KMS-11 (cell line): ENCODE results near the gene TSPO.

Experiments used
- H2AFZ ChIP-seq: fragments of 200-600 bp; sonication (generic); 2 replicates; pipeline ENCODE4 v1.6.1; 2016; ENCODE audit warnings: antibody characterized with exemption, mixed run types, low read depth
- H3K27ac ChIP-seq: fragments of 200-600 bp; sonication (generic); 2 replicates; pipeline ENCODE4 v1.6.1; 2016; ENCODE audit warnings: mild to moderate bottlenecking, mixed run types
- H3K27me3 ChIP-seq: fragments of 200-600 bp; sonication (generic); 2 replicates; pipeline ENCODE4 v1.6.1; 2017; ENCODE audit warnings: mild to moderate bottlenecking, low read depth, mixed run types, moderate library complexity; ENCODE audit not compliant: insufficient read depth
- H3K36me3 ChIP-seq: fragments of 200-600 bp; sonication (generic); 2 replicates; pipeline ENCODE4 v1.6.1; 2017; ENCODE audit warnings: mild to moderate bottlenecking, mixed run types; ENCODE audit not compliant: insufficient read depth
- H3K4me1 ChIP-seq: fragments of 200-600 bp; sonication (generic); 2 replicates; pipeline ENCODE4 v1.6.1; 2016; ENCODE audit warnings: mild to moderate bottlenecking, low read depth, mixed run types; ENCODE audit not compliant: poor library complexity, severe bottlenecking
- H3K4me2 ChIP-seq: fragments of 200-600 bp; sonication (generic); 2 replicates; pipeline ENCODE4 v1.7.0; 2016; ENCODE audit warnings: mild to moderate bottlenecking, mixed run types
- H3K4me3 ChIP-seq: fragments of 200-600 bp; sonication (generic); IDR thresholded peaks from 2 replicates; pipeline ENCODE4 v1.6.1; 2017; ENCODE audit warnings: low read depth, low read length, mixed read lengths; ENCODE audit not compliant: insufficient read depth
- H3K79me2 ChIP-seq: fragments of 200-600 bp; sonication (generic); 2 replicates; pipeline ENCODE4 v1.6.1; 2016; ENCODE audit warnings: low read depth, mixed run types; ENCODE audit not compliant: insufficient read depth
- H3K9ac ChIP-seq: fragments of 200-600 bp; sonication (generic); 2 replicates; pipeline ENCODE4 v1.6.1; 2016; ENCODE audit warnings: mild to moderate bottlenecking, mixed run types
- H4K20me1 ChIP-seq: fragments of 200-600 bp; sonication (generic); 2 replicates; pipeline ENCODE4 v1.6.1; 2016; ENCODE audit warnings: mild to moderate bottlenecking, mixed run types; ENCODE audit not compliant: insufficient read depth
- TF ChIP-seq, protein P1 (sequence below): fragments of 200-600 bp; sonication (generic); conservative IDR thresholded peaks from 2 replicates; pipeline ENCODE4 v1.6.1; 2017; ENCODE audit warnings: low read depth, mild to moderate bottlenecking, antibody characterized with exemption, low read length, moderate library complexity, mixed read lengths

The TSPO gene

GRCh38 chr22:43126501-43127165 lies 24.7 kb upstream of the TSPO start:
- Histone ChIP-seq H4K20me1 (no peaks in the 10 kb centered on the region), H3K4me1 (peaks cover 41% of the 10 kb centered on the region), H3K36me3 (no peaks in the 10 kb centered on the region), H3K79me2 (no peaks in the 10 kb centered on the region), H3K4me2 (no peak overlapping the region), H3K27ac (no peak overlapping the region), H3K4me3 (no peak overlapping the region), H3K9ac (no peak overlapping the region), H3K27me3 (no peaks in the 10 kb centered on the region), H2AFZ (no peak overlapping the region)
- TF ChIP-seq, protein P1, sequence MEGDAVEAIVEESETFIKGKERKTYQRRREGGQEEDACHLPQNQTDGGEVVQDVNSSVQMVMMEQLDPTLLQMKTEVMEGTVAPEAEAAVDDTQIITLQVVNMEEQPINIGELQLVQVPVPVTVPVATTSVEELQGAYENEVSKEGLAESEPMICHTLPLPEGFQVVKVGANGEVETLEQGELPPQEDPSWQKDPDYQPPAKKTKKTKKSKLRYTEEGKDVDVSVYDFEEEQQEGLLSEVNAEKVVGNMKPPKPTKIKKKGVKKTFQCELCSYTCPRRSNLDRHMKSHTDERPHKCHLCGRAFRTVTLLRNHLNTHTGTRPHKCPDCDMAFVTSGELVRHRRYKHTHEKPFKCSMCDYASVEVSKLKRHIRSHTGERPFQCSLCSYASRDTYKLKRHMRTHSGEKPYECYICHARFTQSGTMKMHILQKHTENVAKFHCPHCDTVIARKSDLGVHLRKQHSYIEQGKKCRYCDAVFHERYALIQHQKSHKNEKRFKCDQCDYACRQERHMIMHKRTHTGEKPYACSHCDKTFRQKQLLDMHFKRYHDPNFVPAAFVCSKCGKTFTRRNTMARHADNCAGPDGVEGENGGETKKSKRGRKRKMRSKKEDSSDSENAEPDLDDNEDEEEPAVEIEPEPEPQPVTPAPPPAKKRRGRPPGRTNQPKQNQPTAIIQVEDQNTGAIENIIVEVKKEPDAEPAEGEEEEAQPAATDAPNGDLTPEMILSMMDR: no peak

GRCh38 chr22:43127166-43127908 lies 24.0 kb upstream of the TSPO start:
- Histone ChIP-seq H3K36me3 (no peaks in the 10 kb centered on the region), H4K20me1 (no peaks in the 10 kb centered on the region), H3K4me2 (no peak overlapping the region), H2AFZ (no peak overlapping the region), H3K27ac (no peak overlapping the region), H3K9ac (no peak overlapping the region), H3K27me3 (no peaks in the 10 kb centered on the region), H3K4me1 (peaks cover 41% of the 10 kb centered on the region), H3K4me3 (no peak overlapping the region), H3K79me2 (no peaks in the 10 kb centered on the region)
- TF ChIP-seq, protein P1: no peak

GRCh38 chr22:43128116-43128515 lies 23.2 kb upstream of the TSPO start:
- H3K27ac ChIP-seq: no peak overlapping the region
- H3K36me3 ChIP-seq: no peaks in the 10 kb centered on the region
- TF ChIP-seq, protein P1: no peak
- H3K9ac ChIP-seq: no peak overlapping the region
- H3K79me2 ChIP-seq: no peaks in the 10 kb centered on the region
- H4K20me1 ChIP-seq: no peaks in the 10 kb centered on the region
- peak overlapping the region; percentile 77; the same call in 1 of the 2 replicates for H3K4me2 ChIP-seq
- no peak overlapping the region for H2AFZ ChIP-seq
- no peak overlapping the region for H3K4me3 ChIP-seq
- no peaks in the 10 kb centered on the region for H3K27me3 ChIP-seq
- peaks cover 41% of the 10 kb centered on the region for H3K4me1 ChIP-seq

DNA sequence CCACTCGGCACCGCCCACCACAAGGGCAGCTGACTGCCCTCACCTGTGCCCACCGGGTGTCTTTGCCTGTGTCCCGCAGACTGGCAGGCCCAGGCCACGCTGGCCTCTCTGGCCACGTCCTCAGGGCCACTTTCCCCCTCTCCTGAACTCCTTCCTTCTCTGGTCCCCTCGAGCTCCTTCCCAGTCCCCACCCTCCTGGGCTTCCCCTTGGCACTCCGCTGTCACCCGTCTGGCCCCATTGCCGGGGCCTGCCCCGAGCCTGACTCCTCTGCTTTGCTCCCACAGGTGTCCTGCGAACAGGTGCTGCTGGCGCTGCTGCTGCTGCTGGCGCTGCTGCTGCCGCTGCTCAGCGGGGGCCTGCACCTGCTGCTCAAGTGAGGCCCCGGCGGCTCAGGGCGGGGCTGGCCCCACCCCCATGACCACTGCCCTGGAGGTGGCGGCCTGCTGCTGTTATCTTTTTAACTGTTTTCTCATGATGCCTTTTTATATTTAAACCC lies 22.4 kb upstream of the TSPO start:
- Histone ChIP-seq H4K20me1 (no peaks in the 10 kb centered on the region), H3K9ac (no peak overlapping the region), H3K4me2 (peak overlapping the region; percentile 77), H3K27ac (peak overlapping the region; percentile 12; the same call in 1 of the 2 replicates), H2AFZ (no peak overlapping the region), H3K79me2 (no peaks in the 10 kb centered on the region), H3K4me1 (peaks cover 41% of the 10 kb centered on the region), H3K36me3 (no peaks in the 10 kb centered on the region), H3K27me3 (no peaks in the 10 kb centered on the region), H3K4me3 (no peak overlapping the region)
- TF ChIP-seq, protein P1: no peak
